H9 (cell line): Measurements from ENCODE around the gene PLA2G5. TPM values are rescaled to one million over a fixed set of nuclear protein-coding genes. Genes with fewer than 3 reads are reported as not detected.
"Not testable (repeated sequence)": the region's sequence is repeated elsewhere in the genome, so short reads cannot be mapped to it uniquely, and the experiment has no call there.

ENCODE experiments used
- DNase-seq: peaks from one replicate; pipeline ENCODE4 v3.0.0-alpha.2; 2017
- H2AFZ ChIP-seq: one replicate; pipeline ENCODE4 v1.6.1; 2013; ENCODE audit warnings: mild to moderate bottlenecking, low read length, control low read depth, moderate library complexity
- H2AK5ac ChIP-seq: 2 replicates; pipeline ENCODE4 v1.6.1; 2013; ENCODE audit warnings: low read length, control low read depth, mixed read lengths; ENCODE audit not compliant: insufficient read length
- H2BK120ac ChIP-seq: one replicate; pipeline ENCODE4 v1.6.1; 2013; ENCODE audit warnings: low read depth, mild to moderate bottlenecking, low read length, control low read depth, inconsistent platforms; ENCODE audit not compliant: poor library complexity, severe bottlenecking
- H2BK12ac ChIP-seq: 2 replicates; pipeline ENCODE4 v1.6.1; 2013; ENCODE audit warnings: low read length, control low read depth, mixed read lengths, low read depth; ENCODE audit not compliant: insufficient read length
- H2BK15ac ChIP-seq: 2 replicates; pipeline ENCODE4 v1.6.1; 2013; ENCODE audit warnings: low read depth, low read length, control low read depth
- H2BK20ac ChIP-seq: one replicate; pipeline ENCODE4 v1.6.1; 2013; ENCODE audit warnings: low read depth, mild to moderate bottlenecking, low read length, control low read depth, inconsistent platforms; ENCODE audit not compliant: poor library complexity, severe bottlenecking
- H2BK5ac ChIP-seq: 2 replicates; pipeline ENCODE4 v1.6.1; 2013; ENCODE audit warnings: low read length, control low read depth, mixed read lengths; ENCODE audit not compliant: insufficient read length
- H3K14ac ChIP-seq: 2 replicates; pipeline ENCODE4 v1.6.1; 2013; ENCODE audit warnings: low read length, control low read depth; ENCODE audit not compliant: insufficient read depth
- H3K18ac ChIP-seq: 2 replicates; pipeline ENCODE4 v1.6.1; 2013; ENCODE audit warnings: low read depth, mild to moderate bottlenecking, mixed read lengths, low read length, control low read depth; ENCODE audit not compliant: insufficient read length
- H3K23ac ChIP-seq: 2 replicates; pipeline ENCODE4 v1.6.1; 2013; ENCODE audit warnings: low read length, control low read depth, mixed read lengths, low read depth; ENCODE audit not compliant: insufficient read length
- H3K23me2 ChIP-seq: 2 replicates; pipeline ENCODE4 v1.6.1; 2013; ENCODE audit warnings: low read depth, mild to moderate bottlenecking, mixed read lengths, low read length, control low read depth; ENCODE audit not compliant: insufficient read length, poor library complexity, severe bottlenecking
- H3K27ac ChIP-seq: 2 replicates; pipeline ENCODE4 v1.5.1; 2013; ENCODE audit warnings: low read length, control low read depth, mixed read lengths, low read depth; ENCODE audit not compliant: insufficient read length
- H3K27me3 ChIP-seq: 2 replicates; pipeline ENCODE4 v1.6.1; 2013; ENCODE audit warnings: low read length, control low read depth, inconsistent platforms; ENCODE audit not compliant: insufficient read depth
- H3K4ac ChIP-seq: 2 replicates; pipeline ENCODE4 v1.6.1; 2013; ENCODE audit warnings: low read depth, mild to moderate bottlenecking, control low read depth, inconsistent platforms, low read length, moderate library complexity
- H3K4me1 ChIP-seq: 2 replicates; pipeline ENCODE4 v1.6.1; 2013; ENCODE audit warnings: low read length, control low read depth, inconsistent platforms; ENCODE audit not compliant: insufficient read depth
- H3K4me2 ChIP-seq: 2 replicates; pipeline ENCODE4 v1.6.1; 2013; ENCODE audit warnings: low read length, control low read depth, mixed read lengths; ENCODE audit not compliant: insufficient read length, insufficient read depth
- H3K56ac ChIP-seq: 2 replicates; pipeline ENCODE4 v1.6.1; 2013; ENCODE audit warnings: low read depth, mild to moderate bottlenecking, mixed read lengths, low read length, control low read depth; ENCODE audit not compliant: insufficient read length
- H3K79me1 ChIP-seq: 2 replicates; pipeline ENCODE4 v1.6.1; 2013; ENCODE audit warnings: low read depth, mild to moderate bottlenecking, moderate library complexity, low read length, control low read depth, inconsistent platforms; ENCODE audit not compliant: insufficient read depth, poor library complexity, severe bottlenecking
- H3K79me2 ChIP-seq: 2 replicates; pipeline ENCODE4 v1.6.1; 2013; ENCODE audit warnings: low read length, control low read depth, inconsistent platforms; ENCODE audit not compliant: insufficient read depth
- H3K9ac ChIP-seq: 2 replicates; pipeline ENCODE4 v1.6.1; 2013; ENCODE audit warnings: low read length, control low read depth, mixed read lengths; ENCODE audit not compliant: insufficient read length; ENCODE audit errors: extremely low read depth
- H3K9me3 ChIP-seq: one replicate; pipeline ENCODE4 v1.6.1; 2013; ENCODE audit warnings: low read depth, low read length, inconsistent platforms; ENCODE audit not compliant: control insufficient read depth
- H3T11ph ChIP-seq: one replicate; pipeline ENCODE4 v1.6.1; 2013; ENCODE audit warnings: mild to moderate bottlenecking, low read length, control low read depth, inconsistent platforms
- H4K20me1 ChIP-seq: one replicate; pipeline ENCODE4 v1.6.1; 2013; ENCODE audit not compliant: control insufficient read depth, insufficient read length, insufficient read depth
- H4K5ac ChIP-seq: 2 replicates; pipeline ENCODE4 v1.6.1; 2013; ENCODE audit warnings: low read depth, mild to moderate bottlenecking, mixed read lengths, low read length, control low read depth; ENCODE audit not compliant: insufficient read length
- H4K8ac ChIP-seq: replicated peaks from 2 replicates; pipeline ENCODE4 v1.6.1; 2013; ENCODE audit warnings: low read length, control low read depth, mixed read lengths, low read depth; ENCODE audit not compliant: insufficient read length
- H4K91ac ChIP-seq: 2 replicates; pipeline ENCODE4 v1.6.1; 2013; ENCODE audit warnings: low read depth, mild to moderate bottlenecking, moderate library complexity, mixed read lengths, low read length, control low read depth; ENCODE audit not compliant: insufficient read length
- H3K27ac Mint-ChIP-seq, 3 experiments: 2 replicates in 2 of 3; 3 replicates in 1 of 3; pipeline ENCODE4 v1.8.0; 2020 to 2021; ENCODE audit warnings: mixed read lengths in 3 of 3, mild to moderate bottlenecking in 1 of 3, moderate library complexity in 1 of 3
- H3K27me3 Mint-ChIP-seq: 2 replicates; pipeline ENCODE4 v1.8.0; 2021; ENCODE audit warnings: low read depth, mild to moderate bottlenecking, moderate library complexity, mixed read lengths
- H3K36me3 Mint-ChIP-seq, 3 experiments: 2 replicates in 2 of 3; 3 replicates in 1 of 3; pipeline ENCODE4 v1.8.0; 2020 to 2021; ENCODE audit warnings: low read depth in 3 of 3, mixed read lengths in 3 of 3; ENCODE audit not compliant: insufficient read depth in 1 of 3
- H3K4me1 Mint-ChIP-seq, 2 experiments: 2 replicates each; pipeline ENCODE4 v1.8.0; 2020; ENCODE audit warnings: mixed read lengths in 2 of 2
- H3K4me3 Mint-ChIP-seq, 2 experiments: 2 replicates in 1 of 2; 3 replicates in 1 of 2; pipeline ENCODE4 v1.8.0; 2020 to 2021; ENCODE audit warnings: mild to moderate bottlenecking in 2 of 2, mixed read lengths in 2 of 2, moderate library complexity in 1 of 2
- H3K9me3 Mint-ChIP-seq, 2 experiments: 2 replicates in 1 of 2; 3 replicates in 1 of 2; pipeline ENCODE4 v1.8.0; 2020; ENCODE audit warnings: mild to moderate bottlenecking in 2 of 2, mixed read lengths in 2 of 2, moderate library complexity in 1 of 2
- WGBS: extraction: QIAGEN DNeasy Blood & Tissue Kit; methylation state at CpG from one replicate; pipeline ENCODE4 v1.1.7; 2013; ENCODE audit warnings: missing lambda C conversion rate, low lambda C conversion rate, mixed read lengths; ENCODE audit not compliant: insufficient read length; ENCODE audit errors: extremely low coverage; 5-methylcytosine and 5-hydroxymethylcytosine counted together
- total RNA-seq: library from RNA; stranded (reverse); gene quantifications from 2 replicates; pipeline ENCODE4 v1.2.1, GENCODE V29; 2021
- TF ChIP-seq, protein P1 (sequence below): fragments of 200-600 bp; sonication (generic); conservative IDR thresholded peaks from 3 replicates; pipeline ENCODE4 v1.8.0; 2021; ENCODE audit warnings: antibody characterized with exemption, mild to moderate bottlenecking

PLA2G5 gene
- total RNA-seq, 1 experiment from 2014 or later, result not detected

DNA sequence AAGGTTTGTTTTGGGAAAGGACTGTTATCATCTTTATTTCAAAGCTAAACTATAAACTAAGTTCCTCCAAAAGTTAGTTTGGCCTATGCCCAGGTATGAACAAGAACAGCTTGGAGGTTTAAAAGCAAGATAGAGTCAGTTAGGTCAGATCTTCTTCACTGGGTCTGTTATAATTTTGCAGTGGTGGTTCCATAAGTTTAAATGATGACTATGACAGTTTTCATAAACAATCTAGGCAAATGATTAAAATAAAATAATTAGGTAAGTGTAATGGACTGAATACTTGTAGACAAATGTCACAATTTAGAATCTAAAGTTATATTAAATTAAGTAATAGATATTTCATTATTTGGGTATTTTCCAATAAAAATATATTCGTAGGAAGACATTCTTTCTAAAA, 21.4 kb upstream of the PLA2G5 start:
- Histone ChIP-seq H3K9me3 (peaks cover 26% of the 10 kb centered on the region), H3K27me3 (no peaks in the 10 kb centered on the region), H4K91ac (no peak overlapping the region), H3K9ac (no peak overlapping the region), H3K4ac (no peak overlapping the region), H4K8ac (no peak overlapping the region), H2AK5ac (no peak overlapping the region), H2BK20ac (no peak overlapping the region), H2BK15ac (no peak overlapping the region), H2BK5ac (no peak overlapping the region), H3K4me1 (no peaks in the 10 kb centered on the region), H4K20me1 (no peaks in the 10 kb centered on the region), H3K79me2 (no peaks in the 10 kb centered on the region), H3T11ph (no peak overlapping the region), H3K56ac (no peak overlapping the region), H3K79me1 (no peaks in the 10 kb centered on the region), H3K14ac (no peak overlapping the region), H3K23ac (no peak overlapping the region), H3K4me2 (no peak overlapping the region), H2BK12ac (no peak overlapping the region), H2AFZ (no peak overlapping the region), H4K5ac (no peak overlapping the region), H2BK120ac (no peak overlapping the region), H3K23me2 (no peaks in the 10 kb centered on the region), H3K27ac (no peak overlapping the region), H3K18ac (no peak overlapping the region)
- H3K27ac Mint-ChIP-seq, result no peak overlapping the region
- DNase-seq, result no peak
- H3K36me3 Mint-ChIP-seq, result peaks cover 13 to 33% (median 31%) of the 10 kb centered on the region in 3 experiments
- TF ChIP-seq, protein P1, sequence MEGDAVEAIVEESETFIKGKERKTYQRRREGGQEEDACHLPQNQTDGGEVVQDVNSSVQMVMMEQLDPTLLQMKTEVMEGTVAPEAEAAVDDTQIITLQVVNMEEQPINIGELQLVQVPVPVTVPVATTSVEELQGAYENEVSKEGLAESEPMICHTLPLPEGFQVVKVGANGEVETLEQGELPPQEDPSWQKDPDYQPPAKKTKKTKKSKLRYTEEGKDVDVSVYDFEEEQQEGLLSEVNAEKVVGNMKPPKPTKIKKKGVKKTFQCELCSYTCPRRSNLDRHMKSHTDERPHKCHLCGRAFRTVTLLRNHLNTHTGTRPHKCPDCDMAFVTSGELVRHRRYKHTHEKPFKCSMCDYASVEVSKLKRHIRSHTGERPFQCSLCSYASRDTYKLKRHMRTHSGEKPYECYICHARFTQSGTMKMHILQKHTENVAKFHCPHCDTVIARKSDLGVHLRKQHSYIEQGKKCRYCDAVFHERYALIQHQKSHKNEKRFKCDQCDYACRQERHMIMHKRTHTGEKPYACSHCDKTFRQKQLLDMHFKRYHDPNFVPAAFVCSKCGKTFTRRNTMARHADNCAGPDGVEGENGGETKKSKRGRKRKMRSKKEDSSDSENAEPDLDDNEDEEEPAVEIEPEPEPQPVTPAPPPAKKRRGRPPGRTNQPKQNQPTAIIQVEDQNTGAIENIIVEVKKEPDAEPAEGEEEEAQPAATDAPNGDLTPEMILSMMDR, result no peak
- H3K9me3 Mint-ChIP-seq, result peaks cover 55 to 60% of the 10 kb centered on the region in 2 experiments
- no peak overlapping the region for H3K4me3 Mint-ChIP-seq
- 0 out of 2 replicates have a peak, but pooled peaks cover 2% of the 10 kb centered on the region for H3K27me3 Mint-ChIP-seq
- H3K4me1 Mint-ChIP-seq, result 0 out of 4 replicates have a peak, but pooled peaks cover 0 to 4% of the 10 kb centered on the region in 2 experiments
- WGBS, result no CpG with 5 or more reads among the region's 1 CpG

DNA sequence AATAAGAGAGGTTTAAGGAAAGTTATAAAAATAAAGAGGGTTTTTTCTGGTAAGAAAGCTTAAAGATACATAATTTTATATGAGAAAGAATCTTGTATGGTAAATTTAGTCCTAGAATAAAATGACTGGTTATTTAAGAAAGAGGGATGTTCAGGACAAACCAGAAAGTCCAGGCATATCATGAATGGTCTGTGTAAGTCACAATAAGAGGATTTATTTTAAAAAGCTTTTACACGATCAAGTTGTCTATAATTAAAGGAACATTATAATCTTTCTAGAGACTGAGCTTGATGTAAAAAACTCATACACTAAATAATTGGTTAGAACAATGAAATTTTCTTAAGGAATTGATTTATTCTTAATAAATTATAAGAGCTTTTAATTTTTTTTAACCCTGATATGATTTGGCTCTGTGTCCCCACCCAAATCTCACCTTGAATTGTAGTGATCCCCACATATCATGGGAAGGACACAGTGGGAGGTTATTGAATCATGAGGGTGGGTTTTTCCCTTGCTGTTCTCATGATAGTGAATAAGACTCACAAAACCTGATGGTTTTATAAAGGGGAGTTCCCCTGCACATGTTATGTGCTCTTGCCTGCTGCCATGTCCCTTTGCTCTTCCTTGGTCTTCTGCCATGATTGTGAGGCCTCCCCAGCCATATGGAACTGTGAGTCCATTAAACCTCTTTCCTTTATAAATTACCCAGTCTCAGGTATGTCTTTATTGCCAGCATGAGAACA, 20.8 kb upstream of the PLA2G5 start:
- not testable (repeated sequence) for H3K18ac ChIP-seq, H3T11ph ChIP-seq, H2BK12ac ChIP-seq, H2AFZ ChIP-seq, H2AK5ac ChIP-seq, H3K23me2 ChIP-seq, H3K23ac ChIP-seq, H3K27ac Mint-ChIP-seq, H4K5ac ChIP-seq, H3K4me1 ChIP-seq, H4K91ac ChIP-seq, H3K4me1 Mint-ChIP-seq, H3K4me3 Mint-ChIP-seq, H3K4ac ChIP-seq, H3K79me1 ChIP-seq, H3K27me3 ChIP-seq, H3K27me3 Mint-ChIP-seq, H3K27ac ChIP-seq, H3K14ac ChIP-seq, H4K20me1 ChIP-seq, H2BK120ac ChIP-seq, H4K8ac ChIP-seq, H3K79me2 ChIP-seq, H2BK20ac ChIP-seq, H3K4me2 ChIP-seq, H2BK15ac ChIP-seq, H3K9ac ChIP-seq, H2BK5ac ChIP-seq, H3K56ac ChIP-seq, DNase-seq
- no CpG with 5 or more reads among the region's 1 CpG for WGBS
- Mint-ChIP-seq H3K9me3 (peaks cover 57 to 62% of the 10 kb centered on the region in 2 experiments), H3K36me3 (peaks cover 13 to 33% (median 31%) of the 10 kb centered on the region in 3 experiments)
- H3K9me3 ChIP-seq, result peaks cover 26% of the 10 kb centered on the region
